NB4 (cell line): Measurements from ENCODE around the gene CHMP2A.

ENCODE experiments used
- CTCF ChIP-seq: IDR thresholded peaks from one replicate; pipeline ENCODE4 v1.5.1; 2012; ENCODE audit warnings: low read depth, low read length
- POLR2A ChIP-seq: IDR thresholded peaks from 2 replicates; pipeline ENCODE4 v1.6.1; 2011; ENCODE audit warnings: mild to moderate bottlenecking; ENCODE audit not compliant: insufficient read length; ENCODE audit errors: extremely low read depth

GRCh38 chr19:58520257-58520599 lies 34.7 kb downstream of the CHMP2A start:
- no peak for TF ChIP-seq CTCF
- TF ChIP-seq POLR2A: no peak
